Activated T-helper 2 cell treated with anti-CD3 and anti-CD28 coated beads, Interferon-gamma antibody, Interleukin-2, Interleukin-4, amounts not matched to agents 10 μg/mL and 5 μg/mL and 100 μg/mL, durations not matched to agents 14 hours and 24 hours and 36 hours (primary cell): ENCODE measurements around the gene BTBD2. TPM values are rescaled to one million over a fixed set of nuclear protein-coding genes. Genes with fewer than 3 reads are reported as not detected.

Source experiments
- DNase-seq: peaks from one replicate; pipeline ENCODE4 v3.0.0; 2021; ENCODE audit warnings: low spot score
- H3K27ac Mint-ChIP-seq: one replicate; pipeline ENCODE4 v1.8.0; 2021; ENCODE audit warnings: mixed read lengths
- H3K27me3 Mint-ChIP-seq: one replicate; pipeline ENCODE4 v1.8.0; 2021; ENCODE audit warnings: low read depth, mixed read lengths
- H3K36me3 Mint-ChIP-seq: one replicate; pipeline ENCODE4 v1.8.0; 2021; ENCODE audit warnings: low read depth, mixed read lengths
- H3K4me1 Mint-ChIP-seq: one replicate; pipeline ENCODE4 v1.8.0; 2021; ENCODE audit warnings: low read depth, mixed read lengths
- H3K4me3 Mint-ChIP-seq: one replicate; pipeline ENCODE4 v1.8.0; 2021; ENCODE audit warnings: low read depth, mild to moderate bottlenecking, moderate library complexity, mixed read lengths
- H3K9me3 Mint-ChIP-seq: one replicate; pipeline ENCODE4 v1.8.0; 2021; ENCODE audit warnings: mixed read lengths
- intact Hi-C: fragments of 100-400 bp; cut with micrococcal nuclease; formaldehyde crosslinking; loops from one replicate; pipeline ENCODE4 v1.15.1; 2023
- total RNA-seq: library from RNA; stranded (reverse); gene quantifications from 2 replicates; pipeline ENCODE4 v1.2.3, GENCODE V29; 2022

BTBD2 gene
- total RNA-seq, 1 donor from 2014 or later, result 47.0 TPM

DNA sequence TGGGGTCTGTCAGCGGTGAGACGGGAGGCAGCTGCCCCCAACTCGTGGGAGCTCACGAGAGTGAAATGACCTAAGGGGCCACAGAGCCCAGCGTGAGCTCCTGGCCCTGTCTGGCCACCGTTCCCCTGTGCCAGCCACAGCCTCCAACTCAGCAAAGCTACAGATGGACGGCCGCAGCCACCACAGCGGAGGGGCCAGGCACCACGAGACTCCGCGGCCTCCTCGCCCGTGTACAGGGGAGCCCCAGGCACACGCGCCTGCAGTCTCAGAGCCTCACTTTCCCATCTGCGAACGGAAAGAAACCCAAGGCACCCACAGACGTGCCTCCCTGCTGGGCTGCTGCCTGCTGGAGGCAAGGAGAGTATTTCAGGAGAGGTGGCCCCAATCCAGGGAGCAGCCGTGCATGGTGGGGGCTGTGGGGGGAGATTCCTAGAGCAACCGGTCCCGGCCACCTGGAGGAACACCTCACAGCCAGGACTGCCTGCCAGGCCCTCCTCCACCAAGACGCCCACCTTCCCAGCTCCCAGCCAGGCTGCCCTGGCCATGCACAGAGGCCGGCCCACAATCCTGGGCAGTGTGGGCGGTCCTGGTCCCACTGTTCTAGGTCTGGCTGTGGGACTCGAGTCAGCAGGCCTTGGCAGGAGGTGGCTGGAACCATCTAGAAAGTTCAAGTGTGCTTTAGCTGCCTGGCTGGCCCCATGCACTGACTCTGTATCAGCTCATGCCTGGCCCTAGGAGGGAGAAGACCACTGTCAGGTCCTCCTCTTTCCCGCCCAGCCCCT lies 33.6 kb upstream of the BTBD2 start:
- intact Hi-C loops, result no loop called here
- no peaks in the 10 kb centered on the region for H3K9me3 Mint-ChIP-seq
- H3K4me3 Mint-ChIP-seq, result peak overlapping the region; percentile 82
- no peak for DNase-seq
- H3K36me3 Mint-ChIP-seq, result peaks cover 26% of the 10 kb centered on the region
- no peak overlapping the region for H3K27ac Mint-ChIP-seq
- peaks cover 19% of the 10 kb centered on the region for H3K4me1 Mint-ChIP-seq
- H3K27me3 Mint-ChIP-seq, result no peaks in the 10 kb centered on the region

DNA sequence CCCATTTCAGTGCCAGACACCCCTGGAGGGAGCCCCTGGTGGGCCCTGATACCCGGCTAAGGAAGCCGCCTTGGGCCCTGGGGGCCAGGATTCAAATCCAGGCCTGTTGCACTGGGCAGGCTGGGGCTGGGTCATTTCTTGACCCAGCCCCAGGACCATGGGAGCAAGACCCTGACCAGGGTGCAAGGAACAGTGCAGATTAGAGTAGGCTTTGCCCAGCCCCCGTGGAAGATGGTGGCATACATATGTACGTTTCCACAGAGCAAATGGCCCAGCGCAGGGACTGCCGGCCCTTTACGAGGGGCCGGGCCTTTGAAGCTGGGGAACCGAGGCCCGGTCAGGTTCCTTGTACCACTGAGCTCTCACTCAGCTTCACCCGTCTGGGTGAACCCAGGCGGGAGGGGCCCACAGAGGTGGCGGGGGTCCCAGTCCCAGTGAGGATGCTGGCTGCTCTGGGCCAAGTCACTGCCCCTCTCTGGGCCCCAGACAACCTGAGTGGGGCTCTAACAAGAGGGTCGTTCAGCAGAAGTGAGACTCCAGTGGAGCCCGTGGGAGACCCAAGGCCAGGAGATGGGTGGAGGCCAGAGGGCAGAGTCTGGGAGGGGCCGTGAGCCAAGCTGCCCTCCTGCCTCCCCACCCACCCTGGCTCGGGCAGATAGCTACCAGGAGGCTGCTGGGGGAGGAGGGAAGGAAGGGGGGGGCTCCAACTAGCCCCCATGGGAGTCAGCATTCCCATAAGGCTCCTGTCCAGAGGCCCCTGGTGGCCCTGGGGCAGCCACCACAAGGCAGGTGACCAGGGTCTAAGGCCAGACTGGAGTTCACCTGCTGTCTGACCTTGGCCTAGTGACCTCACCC lies 32.8 kb upstream of the BTBD2 start:
- peaks cover 29% of the 10 kb centered on the region for H3K36me3 Mint-ChIP-seq
- DNase-seq, result no peak
- peaks cover 19% of the 10 kb centered on the region for H3K4me1 Mint-ChIP-seq
- no peak overlapping the region for H3K27ac Mint-ChIP-seq
- intact Hi-C loops, result no loop called here
- H3K9me3 Mint-ChIP-seq, result no peaks in the 10 kb centered on the region
- H3K4me3 Mint-ChIP-seq, result peak overlapping the region; percentile 82
- H3K27me3 Mint-ChIP-seq, result no peaks in the 10 kb centered on the region

DNA sequence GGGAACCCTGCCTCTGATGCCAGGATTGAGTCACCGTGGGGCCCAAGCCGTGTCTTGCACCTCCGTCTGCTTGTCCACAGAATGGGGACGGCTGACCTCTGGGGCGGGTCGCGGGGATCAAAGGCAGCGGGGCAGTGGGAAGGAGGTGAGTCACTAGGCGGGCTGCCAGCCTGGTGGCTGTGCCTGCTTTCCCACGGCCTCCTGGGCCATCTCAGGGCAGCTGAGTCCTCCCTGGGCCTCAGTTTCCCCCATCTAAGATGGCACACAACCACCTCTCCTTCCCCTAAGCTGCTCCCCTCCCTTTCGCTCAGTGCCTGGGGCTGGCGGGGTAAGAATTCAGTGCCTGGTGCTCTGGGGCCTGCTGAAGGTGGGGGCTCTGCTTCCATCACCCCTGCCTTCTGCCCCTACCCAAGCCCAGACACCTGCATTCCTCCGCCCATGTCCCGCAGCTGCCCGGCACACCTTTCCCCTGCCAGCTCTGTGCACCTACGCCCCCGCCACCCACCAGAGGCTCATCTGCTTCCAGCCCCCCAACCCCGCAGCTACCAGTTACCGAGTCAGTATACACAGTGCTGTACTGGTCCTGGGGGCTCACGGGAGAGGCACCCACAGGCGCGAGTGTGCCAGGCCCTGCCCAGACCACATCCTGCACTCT lies 32.1 kb upstream of the BTBD2 start:
- Mint-ChIP-seq H3K36me3 (peaks cover 31% of the 10 kb centered on the region), H3K4me1 (peaks cover 19% of the 10 kb centered on the region), H3K27me3 (no peaks in the 10 kb centered on the region), H3K9me3 (no peaks in the 10 kb centered on the region), H3K27ac (no peak overlapping the region), H3K4me3 (no peak overlapping the region)
- intact Hi-C loops, result no loop called here
- no peak for DNase-seq

DNA sequence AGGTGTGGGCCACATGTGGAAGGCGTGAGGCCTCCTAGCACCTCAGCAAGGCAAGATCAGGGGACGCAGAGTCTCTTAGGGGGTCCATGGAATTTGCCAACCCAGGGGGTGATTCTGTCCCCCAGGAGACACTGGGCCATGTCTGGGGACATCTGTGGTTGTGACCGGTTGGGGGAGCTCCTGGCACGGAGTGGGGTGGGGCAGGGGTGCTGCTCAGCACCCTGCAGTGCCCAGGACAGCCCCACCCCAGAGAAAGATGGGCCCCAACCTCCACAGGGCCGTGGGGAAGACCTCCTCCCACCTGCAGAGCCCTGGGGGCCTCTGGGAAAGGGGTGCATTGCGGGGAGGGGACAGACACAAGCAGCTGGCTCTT lies 31.5 kb upstream of the BTBD2 start:
- Mint-ChIP-seq H3K4me1 (peaks cover 14% of the 10 kb centered on the region), H3K36me3 (peaks cover 33% of the 10 kb centered on the region), H3K27me3 (no peaks in the 10 kb centered on the region), H3K9me3 (no peaks in the 10 kb centered on the region), H3K4me3 (no peak overlapping the region), H3K27ac (no peak overlapping the region)
- intact Hi-C loops, result no loop called here
- no peak for DNase-seq

DNA sequence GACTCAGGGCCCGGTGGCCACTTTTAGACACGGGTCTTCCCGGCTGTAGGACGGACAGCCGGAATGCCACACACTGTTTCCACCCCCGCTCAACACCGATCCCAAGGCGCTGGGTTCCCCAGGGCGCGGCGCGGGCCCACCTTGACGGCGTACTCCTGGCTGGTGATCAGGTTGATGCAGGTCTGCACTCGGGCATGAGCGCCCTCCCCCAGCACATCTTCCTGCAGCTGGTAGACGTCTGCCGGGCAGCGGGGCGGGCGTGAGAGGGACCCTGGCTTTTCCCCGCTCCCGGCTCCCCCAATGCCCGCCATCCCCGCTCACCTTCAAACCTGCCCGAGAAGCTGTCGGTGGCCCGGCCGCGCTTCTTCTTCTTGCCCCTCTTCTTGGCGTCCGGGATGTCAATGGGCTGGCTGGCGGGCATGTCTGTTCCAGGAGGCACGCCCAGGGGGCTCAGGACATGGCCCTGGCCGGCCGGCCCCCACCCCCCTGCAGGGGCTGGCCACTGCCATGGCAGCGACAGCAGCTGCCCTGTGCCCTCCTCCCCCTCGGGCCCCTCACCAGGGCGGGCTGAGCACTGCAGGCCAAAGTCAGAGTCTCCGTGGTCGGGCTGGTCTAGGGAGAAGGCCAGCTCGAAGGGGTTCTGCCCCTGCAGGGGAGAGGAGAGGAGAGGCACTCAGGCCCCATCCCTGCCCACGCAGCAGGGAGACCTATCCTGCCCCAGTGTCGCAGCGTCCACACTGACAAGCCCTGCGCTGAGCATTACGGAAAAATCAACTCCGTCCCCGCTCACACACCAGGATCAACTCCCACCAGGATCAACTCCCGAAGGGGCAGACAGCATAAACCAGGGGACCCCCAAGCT lies 30.8 kb upstream of the BTBD2 start:
- Mint-ChIP-seq H3K27ac (no peak overlapping the region), H3K36me3 (peaks cover 33% of the 10 kb centered on the region), H3K9me3 (no peaks in the 10 kb centered on the region), H3K4me1 (peaks cover 10% of the 10 kb centered on the region), H3K27me3 (no peaks in the 10 kb centered on the region), H3K4me3 (no peak overlapping the region)
- no peak for DNase-seq
- intact Hi-C loops, result no loop called here

DNA sequence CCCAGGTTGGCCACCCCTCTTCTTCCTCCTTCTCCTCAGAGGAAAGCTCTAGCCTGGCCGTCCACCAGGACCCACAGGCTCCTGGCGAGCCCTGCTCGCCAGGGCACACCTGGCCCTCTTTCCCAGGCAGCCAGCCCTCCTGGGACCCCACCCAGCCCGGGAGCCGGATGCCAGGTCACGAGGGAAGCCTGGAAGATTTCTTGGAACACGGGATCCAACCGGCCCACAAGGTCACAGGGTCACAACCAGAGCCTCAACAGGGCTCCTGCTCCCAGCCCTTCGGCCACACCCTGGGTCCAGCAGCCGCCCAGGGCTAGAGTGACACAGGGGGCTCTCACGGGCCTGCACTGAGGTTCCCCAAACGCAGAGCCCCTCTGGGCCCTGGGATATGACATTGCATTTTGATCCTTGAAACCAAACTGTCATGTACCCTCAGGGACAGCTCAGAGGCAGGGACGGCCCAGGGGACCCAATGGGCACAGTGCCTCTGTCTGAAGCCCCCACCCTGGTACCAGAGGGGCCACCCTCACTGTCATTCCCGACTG lies 30.1 kb upstream of the BTBD2 start:
- Mint-ChIP-seq H3K27ac (no peak overlapping the region), H3K9me3 (no peaks in the 10 kb centered on the region), H3K36me3 (peaks cover 38% of the 10 kb centered on the region), H3K4me1 (peaks cover 10% of the 10 kb centered on the region), H3K4me3 (no peak overlapping the region), H3K27me3 (no peaks in the 10 kb centered on the region)
- intact Hi-C loops, result no loop called here
- DNase-seq, result no peak

DNA sequence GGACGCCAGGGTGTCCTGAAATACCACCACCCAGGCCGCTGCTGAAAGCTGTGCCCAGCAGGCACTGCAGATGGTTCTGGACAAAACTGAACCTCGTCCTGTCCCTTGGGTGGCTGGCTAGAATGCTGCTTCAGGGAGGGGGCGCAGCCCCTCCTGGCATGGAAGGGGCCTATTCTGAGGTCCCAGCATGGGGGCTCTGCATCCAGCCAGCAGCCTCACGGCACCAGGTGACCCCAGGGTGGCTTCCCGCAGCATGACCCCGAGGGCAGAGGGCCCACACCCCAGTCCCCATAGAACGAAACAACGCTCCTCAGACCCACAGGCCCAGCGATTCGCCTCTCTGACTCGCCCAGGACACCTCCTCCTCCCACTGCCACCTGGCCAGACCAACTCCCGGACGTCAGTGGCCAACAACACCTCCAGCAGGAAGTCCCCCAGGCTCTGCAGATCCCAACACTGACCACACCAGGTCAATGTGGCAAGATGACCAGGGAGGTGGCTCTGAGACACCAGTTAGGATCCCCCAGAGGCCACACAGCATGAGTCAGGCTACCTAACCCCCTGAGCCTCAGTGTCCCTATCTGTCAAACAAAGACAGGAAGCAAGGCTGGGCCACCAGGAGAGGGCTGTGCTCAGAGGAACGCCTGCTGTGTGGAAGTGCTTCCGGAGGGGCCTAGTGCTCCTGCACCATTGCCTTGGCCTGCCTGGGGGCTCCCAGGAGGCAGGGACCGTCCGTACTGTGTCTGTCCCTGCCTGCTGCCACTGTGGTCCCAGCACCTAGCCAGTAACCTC lies 29.4 kb upstream of the BTBD2 start:
- peak overlapping the region; percentile 28 for H3K27ac Mint-ChIP-seq
- H3K4me3 Mint-ChIP-seq, result no peak overlapping the region
- H3K36me3 Mint-ChIP-seq, result peaks cover 39% of the 10 kb centered on the region
- H3K4me1 Mint-ChIP-seq, result peaks cover 10% of the 10 kb centered on the region
- no peaks in the 10 kb centered on the region for H3K9me3 Mint-ChIP-seq
- no peak for DNase-seq
- H3K27me3 Mint-ChIP-seq, result no peaks in the 10 kb centered on the region
- intact Hi-C loops, result no loop called here

DNA sequence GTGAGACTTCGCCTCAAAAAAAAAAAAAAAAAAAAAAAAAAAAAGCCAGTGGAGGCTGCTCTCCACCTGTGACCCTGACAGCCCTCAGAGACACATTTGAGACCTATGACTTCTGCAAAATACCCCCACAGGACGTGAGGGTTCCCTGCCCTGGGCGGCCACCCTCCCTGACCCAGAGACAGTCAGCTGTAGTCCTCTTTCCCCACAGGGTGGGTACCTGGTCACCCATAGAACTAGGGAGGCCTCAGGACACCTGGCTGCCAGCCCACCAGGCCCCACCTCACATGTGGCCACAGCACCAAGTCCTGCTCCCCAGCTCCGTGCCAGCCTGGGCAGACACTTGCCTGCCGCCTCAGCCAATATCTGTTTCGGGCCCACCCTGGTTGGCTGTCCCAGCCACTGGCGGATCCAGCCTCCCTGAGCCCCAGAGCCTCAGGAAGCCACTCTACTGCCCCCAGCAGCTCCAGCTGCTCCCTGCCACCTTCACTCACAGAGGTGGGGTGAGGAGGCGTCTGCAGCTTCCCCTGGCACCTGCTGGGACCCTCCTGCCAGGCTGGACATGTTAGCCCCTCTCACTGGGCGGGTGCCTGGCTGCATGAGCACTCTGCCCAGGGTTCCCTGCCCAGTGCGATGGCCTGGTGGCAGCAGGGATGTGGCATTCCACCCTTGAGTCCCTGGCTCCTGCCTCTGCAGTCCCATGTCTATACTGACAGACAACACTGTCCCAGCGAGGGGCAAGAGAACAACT lies 28.6 kb upstream of the BTBD2 start:
- H3K4me3 Mint-ChIP-seq, result no peak overlapping the region
- H3K4me1 Mint-ChIP-seq, result peaks cover 7% of the 10 kb centered on the region
- peaks cover 39% of the 10 kb centered on the region for H3K36me3 Mint-ChIP-seq
- H3K27me3 Mint-ChIP-seq, result no peaks in the 10 kb centered on the region
- intact Hi-C loops, result no loop called here
- peak overlapping the region; percentile 55 for H3K27ac Mint-ChIP-seq
- H3K9me3 Mint-ChIP-seq, result no peaks in the 10 kb centered on the region
- no peak for DNase-seq

DNA sequence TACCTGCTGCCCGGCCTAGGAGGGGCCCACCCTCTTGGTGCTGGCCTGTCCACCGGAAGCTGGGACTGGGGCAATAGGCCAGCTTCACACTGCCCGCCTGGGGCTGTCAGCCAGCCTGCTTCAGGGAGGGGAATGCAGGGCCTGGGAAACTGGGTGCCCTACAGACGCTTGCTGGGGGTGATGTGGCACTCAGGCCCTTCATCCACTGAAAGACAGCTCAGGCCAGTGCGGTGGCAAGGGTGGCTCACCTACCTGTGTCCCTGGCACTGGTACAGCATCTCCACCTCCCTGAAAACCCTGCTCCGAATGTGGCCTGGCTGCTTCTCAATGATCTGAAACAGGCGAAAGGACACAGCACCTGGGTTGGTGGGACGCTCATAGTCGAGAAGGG lies 27.7 kb upstream of the BTBD2 start:
- intact Hi-C loops, result no loop called here

DNA sequence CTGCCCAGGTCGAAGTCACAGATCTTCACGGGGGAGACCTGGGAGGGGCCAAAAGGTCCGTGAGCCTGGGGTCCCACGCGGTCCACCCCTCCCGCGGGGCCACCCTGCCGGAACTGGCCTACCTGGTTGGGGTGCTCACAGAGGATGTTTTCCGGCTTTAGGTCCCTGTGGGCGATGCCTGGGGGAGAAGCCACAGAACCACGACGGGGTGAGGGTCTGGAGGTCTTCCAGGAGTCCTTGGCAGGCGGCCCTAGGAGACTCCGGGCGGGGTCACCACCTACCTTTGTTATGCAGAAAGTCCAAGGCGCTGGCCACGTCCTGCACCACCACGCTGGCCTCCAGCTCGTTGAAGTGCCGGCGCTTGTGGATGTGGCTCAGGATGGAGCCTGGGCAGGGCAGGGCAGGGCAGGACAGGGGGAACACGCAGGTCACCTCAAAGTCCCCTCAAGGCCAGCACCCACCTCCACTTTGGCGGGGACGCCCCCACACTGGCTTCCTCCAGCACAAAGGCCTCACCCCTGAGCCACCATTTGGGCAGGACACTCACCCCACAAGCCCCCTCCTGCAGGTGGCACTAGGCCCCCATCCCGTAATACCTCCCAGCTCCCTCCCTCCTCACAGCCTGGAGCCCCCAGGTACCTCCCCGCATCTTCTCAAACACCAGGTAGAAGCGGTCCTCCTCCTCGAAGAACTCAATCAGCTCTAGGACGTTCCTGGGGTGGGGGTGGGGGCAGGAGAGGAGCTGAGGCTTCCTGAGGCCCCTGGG lies 27.2 kb upstream of the BTBD2 start:
- intact Hi-C loops, result loop anchor here (1.0 kb wide), 1 partner anchor 8 kb away; no protein-coding TSS in a partner anchor
- Mint-ChIP-seq H3K27ac (peak overlapping the region; percentile 82), H3K4me3 (peak overlapping the region; percentile 73), H3K9me3 (no peaks in the 10 kb centered on the region), H3K27me3 (no peaks in the 10 kb centered on the region), H3K4me1 (peaks cover 2% of the 10 kb centered on the region), H3K36me3 (peaks cover 37% of the 10 kb centered on the region)
- DNase-seq, result no peak

More for the DNA sequence above, 27.7 kb upstream of the BTBD2 start:
- DNase-seq, result no peak
- Mint-ChIP-seq H3K9me3 (no peaks in the 10 kb centered on the region), H3K4me3 (peak overlapping the region; percentile 43), H3K36me3 (peaks cover 36% of the 10 kb centered on the region), H3K27ac (peak overlapping the region; percentile 82), H3K27me3 (no peaks in the 10 kb centered on the region), H3K4me1 (peaks cover 2% of the 10 kb centered on the region)
